ENCODE measurements around the gene BHLHE41.

DNA sequence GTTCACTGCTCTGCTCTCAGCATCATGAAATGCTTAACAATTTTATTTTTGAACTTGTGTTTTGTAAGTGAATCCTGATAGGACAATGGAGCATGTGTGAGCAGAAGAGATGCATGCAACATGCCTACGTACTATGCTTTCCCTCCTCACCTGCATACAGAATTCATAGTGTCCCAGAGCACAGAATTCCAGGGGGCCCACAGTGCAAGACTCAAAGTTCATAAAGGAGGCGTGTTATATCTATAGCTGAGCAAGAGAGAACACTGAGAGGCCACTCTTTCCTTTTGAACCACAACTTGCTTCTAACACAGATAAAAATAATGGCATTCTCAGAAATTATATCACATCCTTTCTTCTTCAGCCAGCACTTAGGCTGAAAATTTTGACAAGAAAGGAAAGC lies 28.8 kb downstream of the BHLHE41 start:
- TF ChIP-seq POLR2A (IDR thresholded peaks at IDR 0.05; ENCODE audit: low read depth, low read length) (no peak), TAF1 (IDR thresholded peaks at IDR 0.05; ENCODE audit: borderline replicate concordance, low read depth, low read length) (no peak)
